HCT116 (cell line): Measurements from ENCODE around the gene BTBD9. TPM values are rescaled to one million over a fixed set of nuclear protein-coding genes. Genes with fewer than 3 reads are reported as not detected.

Experiments used
- ATAC-seq: fragments of 200-7000 bp; cut with Tn5 transposase; 2 replicates; pipeline ENCODE4 v1.9.1; 2020; ENCODE audit warnings: mild to moderate bottlenecking, moderate library complexity
- BruUV-seq: library from RNA; stranded (reverse); fragments of 400-500 nt; replicated peaks from 2 replicates; lab custom pipeline; 2021; lab: Mats Ljungman, UMichigan
- CTCF ChIA-PET: fragments of 300-600 bp; sonication (Branson Sonifier 250); formaldehyde crosslinking; loops from one replicate; lab custom pipeline; 2021; ENCODE audit warnings: antibody characterized with exemption; lab: Charles Lee
- POLR2A ChIA-PET: fragments of 300-600, 350-600 bp; sonication (Branson Sonifier 250); formaldehyde crosslinking; loops from one replicate; lab custom pipeline; 2021; ENCODE audit warnings: antibody characterized with exemption; lab: Charles Lee
- RAD21 ChIA-PET, 2 experiments: fragments of 300-600 bp; sonication (Branson Sonifier 250); formaldehyde crosslinking; loops; one replicate each; lab custom pipeline; 2023; ENCODE audit warnings: low total read pairs in 2 of 2; ENCODE audit not compliant: uncharacterized antibody in 2 of 2, unreplicated experiment in 2 of 2, low non-redundant PET in 1 of 2; lab: Charles Lee
- DNase-seq: peaks from one replicate; pipeline ENCODE4 v3.0.0-alpha.2; 2010; ENCODE audit warnings: low read depth, low spot score
- H2AFZ ChIP-seq: fragments of 200-600 bp; shearing (Covaris generic), sonication (generic); 2 replicates; pipeline ENCODE4 v1.6.1; 2017; ENCODE audit warnings: low read depth, mixed run types, mixed read lengths, antibody characterized with exemption, low read length; ENCODE audit not compliant: poor library complexity, severe bottlenecking
- H3K27ac ChIP-seq: 2 replicates; pipeline ENCODE4 v1.5.1; 2012; ENCODE audit warnings: low read depth, low read length
- H3K27me3 ChIP-seq: fragments of 200-600 bp; sonication (generic); 2 replicates; pipeline ENCODE4 v1.6.1; 2016; ENCODE audit warnings: mixed run types, low read length, mixed read lengths; ENCODE audit not compliant: insufficient read depth
- H3K36me3 ChIP-seq, 2 experiments: fragments of 200-500 bp in 1 of 2; fragments of 200-600 bp in 1 of 2; sonication (Bioruptor generic) in 1 of 2; sonication (generic) in 1 of 2; 2 replicates each; pipeline versions ENCODE4 v1.5.1 to v1.6.1; 2014 to 2016; ENCODE audit warnings: low read length in 2 of 2, inconsistent platforms in 1 of 2, mixed read lengths in 1 of 2, mixed run types in 1 of 2; ENCODE audit not compliant: insufficient read depth in 2 of 2, control insufficient read depth in 1 of 2
- H3K4me1 ChIP-seq, 2 experiments: fragments of 200-600 bp in 1 of 2; sonication (generic) in 1 of 2; 2 replicates each; pipeline versions ENCODE4 v1.5.1 to v1.6.1; 2012 to 2017; ENCODE audit warnings: low read length in 2 of 2, inconsistent platforms in 1 of 2, mild to moderate bottlenecking in 1 of 2, mixed read lengths in 1 of 2, mixed run types in 1 of 2, moderate library complexity in 1 of 2; ENCODE audit not compliant: insufficient read depth in 2 of 2, control insufficient read depth in 1 of 2
- H3K4me2 ChIP-seq: fragments of 200-600 bp; sonication (generic); 2 replicates; pipeline ENCODE4 v1.6.1; 2017; ENCODE audit warnings: mixed run types, low read length, mixed read lengths
- H3K4me3 ChIP-seq, 2 experiments: fragments of 200-600 bp in 1 of 2; sonication (generic) in 1 of 2; replicated peaks in 1 of 2; 2 replicates each; pipeline ENCODE4 v1.5.1; 2011 to 2016; ENCODE audit warnings: low read length in 2 of 2, control low read depth in 1 of 2, low read depth in 1 of 2, mild to moderate bottlenecking in 1 of 2, mixed read lengths in 1 of 2, mixed run types in 1 of 2
- H3K79me2 ChIP-seq: fragments of 200-600 bp; sonication (generic); 2 replicates; pipeline ENCODE4 v1.6.1; 2017; ENCODE audit warnings: mild to moderate bottlenecking, mixed run types, low read length, moderate library complexity, mixed read lengths; ENCODE audit not compliant: insufficient read depth
- H3K9ac ChIP-seq: fragments of 200-600 bp; sonication (generic); 2 replicates; pipeline ENCODE4 v1.6.1; 2016; ENCODE audit warnings: low read length, mixed read lengths
- H3K9me2 ChIP-seq: fragments of 200-600 bp; sonication (generic), shearing (Covaris generic); 2 replicates; pipeline ENCODE4 v1.6.1; 2017; ENCODE audit warnings: mixed run types, mild to moderate bottlenecking, moderate library complexity; ENCODE audit not compliant: insufficient read depth
- H3K9me3 ChIP-seq, 2 experiments: fragments of 200-500 bp in 1 of 2; fragments of 200-600 bp in 1 of 2; sonication (Bioruptor generic) in 1 of 2; sonication (generic) in 1 of 2; 2 replicates each; pipeline ENCODE4 v1.6.1; 2014 to 2017; ENCODE audit warnings: low read length in 2 of 2, mixed read lengths in 2 of 2, inconsistent platforms in 1 of 2, low read depth in 1 of 2, mild to moderate bottlenecking in 1 of 2, mixed run types in 1 of 2, moderate library complexity in 1 of 2; ENCODE audit not compliant: control insufficient read depth in 1 of 2, insufficient read depth in 1 of 2
- H4K20me1 ChIP-seq: fragments of 200-600 bp; sonication (generic), shearing (Covaris generic); 2 replicates; pipeline ENCODE4 v1.6.1; 2017; ENCODE audit warnings: mixed run types, mild to moderate bottlenecking, moderate library complexity; ENCODE audit not compliant: insufficient read depth
- ATF3 ChIP-seq: IDR thresholded peaks from 2 replicates; pipeline ENCODE4 v1.6.1; 2012
- ELF1 ChIP-seq: IDR thresholded peaks from 2 replicates; pipeline ENCODE4 v1.6.1; 2012; ENCODE audit warnings: low read depth, borderline replicate concordance
- FOSL1 ChIP-seq: IDR thresholded peaks from 2 replicates; pipeline ENCODE4 v1.6.1; 2012; ENCODE audit warnings: low read depth
- POLR2A ChIP-seq: IDR thresholded peaks from 2 replicates; pipeline ENCODE4 v1.7.0; 2011; ENCODE audit warnings: borderline replicate concordance; ENCODE audit not compliant: insufficient read depth, insufficient read length; ENCODE audit errors: extremely low read depth
- RAD21 ChIP-seq: IDR thresholded peaks from 2 replicates; pipeline ENCODE4 v1.6.1; 2012; ENCODE audit warnings: low read depth, mild to moderate bottlenecking
- REST ChIP-seq: IDR thresholded peaks from 2 replicates; pipeline ENCODE4 v1.6.1; 2012; ENCODE audit warnings: low read depth
- SIN3A ChIP-seq: IDR thresholded peaks from 2 replicates; pipeline ENCODE4 v1.6.1; 2012; ENCODE audit warnings: low read depth
- ZNF274 ChIP-seq: fragments of 200-500 bp; sonication (Bioruptor generic); IDR thresholded peaks from 2 replicates; pipeline ENCODE4 v1.6.1; 2014; ENCODE audit warnings: mild to moderate bottlenecking, low read depth, low read length, inconsistent platforms
- intact Hi-C: fragments of 100-400 bp; cut with micrococcal nuclease; formaldehyde crosslinking; loops from 2 replicates; pipeline ENCODE4 v1.10.0; 2022
- total RNA-seq: library from RNA; stranded (reverse); gene quantifications from one replicate; pipeline ENCODE4 v1.2.1, GENCODE V29; 2021; ENCODE audit not compliant: unreplicated experiment

BTBD9 gene
- total RNA-seq, 1 experiment from 2014 or later: 10.9 TPM

GRCh38 chr6:38310061-38310460 lies 329.7 kb downstream of the BTBD9 start:
- no peak for ATAC-seq
- H3K4me1 ChIP-seq: no peaks in the 10 kb centered on the region
- no peak overlapping the region for H3K4me3 ChIP-seq
- intact Hi-C loops: no loop called here
- H3K9me3 ChIP-seq: no peaks in the 10 kb centered on the region
- ChIA-PET POLR2A (no interaction called here), RAD21 (no interaction called here), CTCF (no interaction called here)
- no peaks in the 10 kb centered on the region for H3K79me2 ChIP-seq
- no peaks in the 10 kb centered on the region for H3K27me3 ChIP-seq
- H3K9me2 ChIP-seq: no peaks in the 10 kb centered on the region
- TF ChIP-seq REST: no peak
- no peak for TF ChIP-seq SIN3A
- no peak for TF ChIP-seq RAD21
- TF ChIP-seq ZNF274: no peak
- no peak for TF ChIP-seq ATF3
- no peak for TF ChIP-seq FOSL1
- no peak for TF ChIP-seq POLR2A
- TF ChIP-seq ELF1: no peak
- H4K20me1 ChIP-seq: no peaks in the 10 kb centered on the region
- no peaks in the 10 kb centered on the region for H3K36me3 ChIP-seq
- H3K9ac ChIP-seq: no peak overlapping the region
- H3K27ac ChIP-seq: no peak overlapping the region
- no peak overlapping the region for H2AFZ ChIP-seq
- BruUV-seq: no TSS peak
- no peak for DNase-seq
- H3K4me2 ChIP-seq: no peak overlapping the region
